NCI-H146 treated with DMSO at 0.1 percent for 48 hours (cell line): ENCODE data around the gene ASPDH.
"Not testable (repeated sequence)": the region's sequence is repeated elsewhere in the genome, so short reads cannot be mapped to it uniquely, and the experiment has no call there.

Source experiments
- DNase-seq: peaks from one replicate; lab custom pipeline; 2025; ENCODE audit not compliant: unreplicated experiment; lab: John Stamatoyannopoulos, UW

The ASPDH gene

GRCh38 chr19:50548191-50549058, 34.7 kb upstream of the ASPDH start:
- no peak for DNase-seq

GRCh38 chr19:50547385-50548190, 33.9 kb upstream of the ASPDH start:
- DNase-seq = no peak

GRCh38 chr19:50546527-50547221, 33.0 kb upstream of the ASPDH start:
- DNase-seq = no peak

- DNase-seq = no peak
These were observed 29.2 kb upstream of the ASPDH start for GRCh38 chr19:50542943-50543342.

GRCh38 chr19:50537769-50538230, 24.1 kb upstream of the ASPDH start:
- DNase-seq = peak; percentile 19

GRCh38 chr19:50537306-50537685, 23.6 kb upstream of the ASPDH start:
- no peak for DNase-seq

GRCh38 chr19:50536662-50537305, 23.1 kb upstream of the ASPDH start:
- no peak for DNase-seq

GRCh38 chr19:50535672-50536187, 22.0 kb upstream of the ASPDH start:
- DNase-seq = no peak

GRCh38 chr19:50534478-50534877, 20.8 kb upstream of the ASPDH start:
- DNase-seq = no peak

GRCh38 chr19:50532952-50533351, 19.2 kb upstream of the ASPDH start:
- no peak for DNase-seq

- DNase-seq = no peak
These were observed 17.5 kb upstream of the ASPDH start for GRCh38 chr19:50531171-50531612.

- DNase-seq = not testable (repeated sequence)
These were observed 14.3 kb upstream of the ASPDH start for GRCh38 chr19:50528052-50528451.

GRCh38 chr19:50522881-50523280, 9.2 kb upstream of the ASPDH start:
- DNase-seq = no peak

GRCh38 chr19:50520822-50521465, 7.2 kb upstream of the ASPDH start:
- DNase-seq = no peak

GRCh38 chr19:50519006-50519575, 5.4 kb upstream of the ASPDH start:
- no peak for DNase-seq

GRCh38 chr19:50518091-50519005, 4.6 kb upstream of the ASPDH start:
- no peak for DNase-seq

- DNase-seq = no peak
These were observed 4.0 kb upstream of the ASPDH start for GRCh38 chr19:50517704-50518075.

- no peak for DNase-seq
These were observed 3.4 kb upstream of the ASPDH start for GRCh38 chr19:50516964-50517703.
